Prostate gland (tissue), 2 donors: ENCODE data around the gene KRTAP5-11. TPM values are rescaled to one million over a fixed set of nuclear protein-coding genes. Genes with fewer than 3 reads are reported as not detected.

Source experiments
- DNase-seq: peaks from one replicate; pipeline ENCODE4 v3.0.0-alpha.2; 2019; ENCODE audit warnings: low spot score
- H3K27ac ChIP-seq, 2 donors: fragments of 200-600 bp; sonication (generic); 2 replicates each; pipeline ENCODE4 v1.5.1; 2017 to 2019
- H3K27me3 ChIP-seq: fragments of 200-600 bp; sonication (generic); replicated peaks from 2 replicates; pipeline ENCODE4 v1.5.1; 2019; ENCODE audit not compliant: insufficient read depth
- H3K36me3 ChIP-seq, 2 donors: fragments of 200-600 bp; sonication (generic); 1 replicate in 1 of 2; 2 replicates in 1 of 2; pipeline versions ENCODE4 v1.5.1 to v1.8.1; 2017 to 2019
- H3K4me1 ChIP-seq: fragments of 200-600 bp; sonication (generic); replicated peaks from 2 replicates; pipeline ENCODE4 v1.5.1; 2019
- H3K4me3 ChIP-seq, 2 donors: fragments of 200-600 bp; sonication (generic); 2 replicates each; pipeline ENCODE4 v1.5.1; 2017 to 2019
- H3K9me3 ChIP-seq: fragments of 200-600 bp; sonication (generic); 2 replicates; pipeline ENCODE4 v1.5.1; 2017
- POLR2A ChIP-seq: fragments of 450-650 bp; IDR thresholded peaks from one replicate; pipeline ENCODE4 v1.6.1; 2016; ENCODE audit warnings: antibody characterized with exemption, mild to moderate bottlenecking
- POLR2AphosphoS5 ChIP-seq: sonication (generic); formaldehyde crosslinking; IDR thresholded peaks from one replicate; pipeline ENCODE4 v1.6.1; 2017; ENCODE audit warnings: antibody characterized with exemption
- WGBS: methylation state at CpG from one replicate; pipeline ENCODE4 v1.1.5; 2018; 5-methylcytosine and 5-hydroxymethylcytosine counted together
- intact Hi-C: fragments of 100-400 bp; cut with DNase I; formaldehyde crosslinking; loops from one replicate; pipeline ENCODE4 v1.14.2; 2022
- total RNA-seq, 2 donors: library from RNA; depleted of rRNA; stranded (reverse); fragments of >200 nt; gene quantifications; one replicate each; pipeline ENCODE4 v1.1.0, GENCODE V29; 2016
- TF ChIP-seq, protein P1 (sequence below), 4 experiments: fragments of 200-600 bp in 2 of 4; fragments of 450-650 bp in 2 of 4; sonication (generic) in 2 of 4; IDR thresholded peaks; 1 replicate in 3 of 4; 2 replicates in 1 of 4; pipeline ENCODE4 v1.5.1; 2016 to 2019; ENCODE audit warnings: antibody characterized with exemption in 4 of 4, mild to moderate bottlenecking in 2 of 4, moderate library complexity in 2 of 4

The KRTAP5-11 gene
- total RNA-seq, 2 donors from 2014 or later, result not detected

GRCh38 chr11:71566081-71566620 lies 16.5 kb downstream of the KRTAP5-11 start:
- intact Hi-C loops, result no loop called here
- Histone ChIP-seq H3K4me3 (no peak overlapping the region), H3K9me3 (no peaks in the 10 kb centered on the region), H3K4me1 (no peaks in the 10 kb centered on the region), H3K36me3 (no peaks in the 10 kb centered on the region), H3K27me3 (no peaks in the 10 kb centered on the region), H3K27ac (no peak overlapping the region)
- TF ChIP-seq POLR2AphosphoS5, result no peak
- TF ChIP-seq POLR2A, result no peak
- TF ChIP-seq, protein P1, sequence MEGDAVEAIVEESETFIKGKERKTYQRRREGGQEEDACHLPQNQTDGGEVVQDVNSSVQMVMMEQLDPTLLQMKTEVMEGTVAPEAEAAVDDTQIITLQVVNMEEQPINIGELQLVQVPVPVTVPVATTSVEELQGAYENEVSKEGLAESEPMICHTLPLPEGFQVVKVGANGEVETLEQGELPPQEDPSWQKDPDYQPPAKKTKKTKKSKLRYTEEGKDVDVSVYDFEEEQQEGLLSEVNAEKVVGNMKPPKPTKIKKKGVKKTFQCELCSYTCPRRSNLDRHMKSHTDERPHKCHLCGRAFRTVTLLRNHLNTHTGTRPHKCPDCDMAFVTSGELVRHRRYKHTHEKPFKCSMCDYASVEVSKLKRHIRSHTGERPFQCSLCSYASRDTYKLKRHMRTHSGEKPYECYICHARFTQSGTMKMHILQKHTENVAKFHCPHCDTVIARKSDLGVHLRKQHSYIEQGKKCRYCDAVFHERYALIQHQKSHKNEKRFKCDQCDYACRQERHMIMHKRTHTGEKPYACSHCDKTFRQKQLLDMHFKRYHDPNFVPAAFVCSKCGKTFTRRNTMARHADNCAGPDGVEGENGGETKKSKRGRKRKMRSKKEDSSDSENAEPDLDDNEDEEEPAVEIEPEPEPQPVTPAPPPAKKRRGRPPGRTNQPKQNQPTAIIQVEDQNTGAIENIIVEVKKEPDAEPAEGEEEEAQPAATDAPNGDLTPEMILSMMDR (IDR thresholded peaks at IDR 0.05), result no peak
- WGBS, result 72% methylated on average over 10 of the region's 10 CpGs
- no peak for DNase-seq

DNA sequence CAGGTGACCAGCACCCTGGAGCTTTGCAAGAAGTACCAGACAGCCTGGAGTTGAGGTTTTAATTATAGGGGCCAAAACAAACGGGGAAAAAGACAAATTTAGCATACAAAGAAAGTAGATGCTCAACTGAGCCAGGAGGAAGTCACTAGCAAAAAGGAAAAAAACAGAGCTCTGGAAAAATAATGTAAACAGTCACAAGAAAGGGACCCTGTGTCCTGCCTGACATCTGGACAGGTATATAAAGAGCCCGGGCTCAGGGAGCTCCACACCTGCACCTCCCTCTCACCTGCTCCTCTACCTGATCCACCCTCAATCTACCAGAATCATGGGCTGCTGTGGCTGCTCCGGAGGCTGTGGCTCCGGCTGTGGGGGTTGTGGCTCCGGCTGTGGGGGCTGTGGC lies 17.4 kb downstream of the KRTAP5-11 start, which contains the start of gene KRTAP5-10:
TSS of gene KRTAP5-10 (plus strand) at position 301 of the 400 bp plus-strand sequence. CDS start at position 326, 25 bp downstream.
- Histone ChIP-seq H3K27me3 (no peaks in the 10 kb centered on the region), H3K4me1 (no peaks in the 10 kb centered on the region), H3K36me3 (no peaks in the 10 kb centered on the region), H3K27ac (no peak within 1 kb of the TSS), H3K9me3 (no peaks in the 10 kb centered on the region), H3K4me3 (no peak within 1 kb of the TSS)
- TF ChIP-seq, protein P1 (IDR thresholded peaks at IDR 0.05), result no peak
- TF ChIP-seq POLR2A, result no peak
- no peak for TF ChIP-seq POLR2AphosphoS5
- DNase-seq, result no peak
- intact Hi-C loops, result no loop called here
- 36% methylated on average over 5 of the region's 5 CpGs for WGBS

- 92% methylated on average over 4 of the region's 4 CpGs for WGBS
- Histone ChIP-seq H3K27me3 (no peaks in the 10 kb centered on the region), H3K4me1 (no peaks in the 10 kb centered on the region), H3K9me3 (no peaks in the 10 kb centered on the region), H3K4me3 (no peak overlapping the region), H3K27ac (no peak overlapping the region), H3K36me3 (no peaks in the 10 kb centered on the region)
- no peak for DNase-seq
- TF ChIP-seq, protein P1 (IDR thresholded peaks at IDR 0.05), result no peak
- TF ChIP-seq POLR2AphosphoS5, result no peak
- TF ChIP-seq POLR2A, result no peak
- intact Hi-C loops, result no loop called here
Observed at GRCh38 chr11:71564430-71564829, 18.2 kb downstream of the KRTAP5-11 start.

- Histone ChIP-seq H3K36me3 (no peaks in the 10 kb centered on the region), H3K4me1 (no peaks in the 10 kb centered on the region), H3K27me3 (no peaks in the 10 kb centered on the region), H3K4me3 (no peak overlapping the region), H3K9me3 (no peaks in the 10 kb centered on the region), H3K27ac (no peak overlapping the region)
- intact Hi-C loops, result no loop called here
- WGBS, result 35% methylated on average over 8 of the region's 8 CpGs
- TF ChIP-seq, protein P1 (IDR thresholded peaks at IDR 0.05), result no peak
- no peak for TF ChIP-seq POLR2A
- no peak for DNase-seq
Observed at GRCh38 chr11:71563406-71563805, 19.3 kb downstream of the KRTAP5-11 start.

DNA sequence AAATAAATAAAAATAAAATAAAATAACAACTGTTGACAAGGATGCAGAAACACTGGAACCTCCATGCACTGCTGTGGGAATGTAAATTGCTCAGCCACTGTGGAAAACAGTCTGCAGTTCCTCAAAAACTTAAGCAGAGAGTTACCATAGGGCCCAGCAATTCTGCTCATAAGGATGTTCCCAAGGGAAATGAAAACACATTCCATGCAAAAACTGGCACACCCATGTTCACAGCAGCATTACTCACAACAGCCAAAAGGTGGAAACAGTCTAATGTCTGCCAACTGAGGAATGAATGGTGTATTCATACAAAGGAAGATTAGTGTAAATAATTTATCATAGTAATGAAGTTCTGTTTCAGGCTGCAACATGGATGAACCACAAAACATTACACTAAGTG lies 20.6 kb downstream of the KRTAP5-11 start:
- Histone ChIP-seq H3K4me1 (no peaks in the 10 kb centered on the region), H3K27ac (no peak overlapping the region), H3K4me3 (no peak overlapping the region), H3K27me3 (no peaks in the 10 kb centered on the region), H3K9me3 (no peaks in the 10 kb centered on the region), H3K36me3 (no peaks in the 10 kb centered on the region)
- DNase-seq, result no peak
- TF ChIP-seq POLR2AphosphoS5 (no peak), POLR2A (no peak)
- TF ChIP-seq, protein P1 (IDR thresholded peaks at IDR 0.05), result no peak
- intact Hi-C loops, result no loop called here
